A549 (cell line): ENCODE measurements around the gene EXOC4. TPM values are rescaled to one million over a fixed set of nuclear protein-coding genes. Genes with fewer than 3 reads are reported as not detected.

Experiments used
- ATAC-seq, 2 experiments: fragments of 200-7000 bp in 1 of 2; fragments of >200 bp in 1 of 2; cut with Nextera tagmentation in 1 of 2; cut with Tn5 transposase in 1 of 2; 3 replicates each; pipeline versions ENCODE4 v1.8.0 to v1.9.1; 2018 to 2020; ENCODE audit warnings: mild to moderate bottlenecking in 1 of 2, moderate library complexity in 1 of 2
- CTCF ChIA-PET: fragments of 300-600 bp; sonication (Branson Sonifier 250); formaldehyde crosslinking; extraction: SDS; loops from one replicate; lab custom pipeline; 2021; ENCODE audit warnings: antibody characterized with exemption, inconsistent platforms; lab: Yijun Ruan, JAX
- POLR2A ChIA-PET: fragments of 350-600 bp; formaldehyde crosslinking; extraction: SDS; loops from one replicate; lab custom pipeline; 2021; ENCODE audit warnings: antibody characterized with exemption, inconsistent platforms; lab: Yijun Ruan, JAX
- DNase-seq, 2 experiments: peaks; one replicate each; pipeline versions ENCODE4 v3.0.0 to v3.0.0-alpha.2; 2011 to 2016; ENCODE audit warnings: low read depth in 1 of 2, low spot score in 1 of 2
- FAIRE-seq: peaks from 2 replicates; lab custom pipeline; 2011; peaks lifted over from hg19 to GRCh38; lab: Jason Lieb, UNC
- H3K27ac ChIP-seq, 2 experiments: fragments of >200 bp; sonication (Bioruptor Twin); formaldehyde crosslinking; 3 replicates each; pipeline ENCODE4 v1.5.1; 2016 to 2017
- H3K4me1 ChIP-seq: fragments of >200 bp; sonication (Bioruptor Twin); formaldehyde crosslinking; 3 replicates; pipeline ENCODE4 v1.6.1; 2016
- H3K4me2 ChIP-seq: fragments of >200 bp; sonication (Bioruptor Twin); formaldehyde crosslinking; 3 replicates; pipeline ENCODE4 v1.6.1; 2016
- H3K4me3 ChIP-seq: fragments of >200 bp; sonication (Bioruptor Twin); formaldehyde crosslinking; 3 replicates; pipeline ENCODE4 v1.5.1; 2016
- H3K9me3 ChIP-seq: fragments of >200 bp; sonication (Bioruptor Twin); formaldehyde crosslinking; 3 replicates; pipeline ENCODE4 v1.6.1; 2016
- BHLHE40 ChIP-seq: IDR thresholded peaks from 2 replicates; pipeline ENCODE4 v1.6.1; 2012; ENCODE audit warnings: low read depth, low read length, inconsistent platforms
- CBX2 ChIP-seq: fragments of 200-600 bp; sonication (generic); IDR thresholded peaks from 2 replicates; pipeline ENCODE4 v1.6.1; 2016; ENCODE audit warnings: low read depth, mild to moderate bottlenecking, borderline replicate concordance
- CBX8 ChIP-seq: fragments of 200-600 bp; sonication (generic); IDR thresholded peaks from 2 replicates; pipeline ENCODE4 v1.6.1; 2016
- EP300 ChIP-seq, 2 experiments: fragments of >200 bp; sonication (Bioruptor Twin); formaldehyde crosslinking; IDR thresholded peaks; 2 replicates in 1 of 2; 3 replicates in 1 of 2; pipeline ENCODE4 v1.6.1; 2016 to 2017
- FOSB ChIP-seq: fragments of 250-450 bp; sonication (Bioruptor Pico); IDR thresholded peaks from 2 replicates; pipeline ENCODE4 v1.5.0; 2020; ENCODE audit warnings: mild to moderate bottlenecking, moderate library complexity
- HDAC2 ChIP-seq: fragments of 200-600 bp; sonication (generic); IDR thresholded peaks from 2 replicates; pipeline ENCODE4 v1.6.1; 2016
- HOXB13 ChIP-seq: fragments of 250-450 bp; sonication (Bioruptor Pico); IDR thresholded peaks from 2 replicates; pipeline ENCODE4 v1.5.0; 2020; ENCODE audit warnings: low read depth, mild to moderate bottlenecking, moderate library complexity
- JUN ChIP-seq, 2 experiments: fragments of >200 bp; sonication (Bioruptor Twin); formaldehyde crosslinking; IDR thresholded peaks; 2 replicates in 1 of 2; 3 replicates in 1 of 2; pipeline ENCODE4 v1.6.1; 2016 to 2017
- JUNB ChIP-seq: fragments of >200 bp; sonication (Bioruptor Twin); formaldehyde crosslinking; IDR thresholded peaks from 2 replicates; pipeline ENCODE4 v1.6.1; 2016
- KDM1A ChIP-seq: fragments of 200-600 bp; sonication (generic); IDR thresholded peaks from 2 replicates; pipeline ENCODE4 v1.6.1; 2016; ENCODE audit warnings: low read depth, mild to moderate bottlenecking
- KDM5A ChIP-seq: fragments of 200-600 bp; sonication (generic); IDR thresholded peaks from 2 replicates; pipeline ENCODE4 v1.6.1; 2016; ENCODE audit warnings: antibody characterized with exemption, mild to moderate bottlenecking
- MAFK ChIP-seq: fragments of 450-650 bp; IDR thresholded peaks from 2 replicates; pipeline ENCODE4 v1.6.1; 2014; ENCODE audit not compliant: partially characterized antibody
- MAZ ChIP-seq: fragments of 150-350 bp; IDR thresholded peaks from 2 replicates; pipeline ENCODE4 v1.6.1; 2014; ENCODE audit warnings: antibody characterized with exemption, low read depth, low read length, borderline replicate concordance
- MYC ChIP-seq: IDR thresholded peaks from 2 replicates; pipeline ENCODE4 v1.6.1; 2012; ENCODE audit warnings: mild to moderate bottlenecking, inconsistent platforms, low read length, improper control_type of control experiment, borderline replicate concordance
- NFE2L2 ChIP-seq: fragments of 150-350 bp; conservative IDR thresholded peaks from 2 replicates; pipeline ENCODE4 v1.6.1; 2014; ENCODE audit warnings: low read length
- RNF2 ChIP-seq: fragments of 200-600 bp; sonication (generic); IDR thresholded peaks from 2 replicates; pipeline ENCODE4 v1.6.1; 2016; ENCODE audit warnings: low read depth, mild to moderate bottlenecking, antibody characterized with exemption, moderate library complexity, borderline replicate concordance
- SMC3 ChIP-seq: fragments of >200 bp; sonication (Bioruptor Twin); formaldehyde crosslinking; IDR thresholded peaks from 3 replicates; pipeline ENCODE4 v1.6.1; 2018; ENCODE audit warnings: inconsistent platforms
- SREBF2 ChIP-seq: fragments of 450-650 bp; IDR thresholded peaks from 2 replicates; pipeline ENCODE4 v1.6.1; 2014; ENCODE audit warnings: mild to moderate bottlenecking, moderate library complexity
- TP53 ChIP-seq: fragments of 250-450 bp; sonication (Bioruptor Pico); IDR thresholded peaks from 2 replicates; pipeline ENCODE4 v1.5.0; 2021; ENCODE audit warnings: mild to moderate bottlenecking, moderate library complexity
- ZC3H11A ChIP-seq: fragments of 450-650 bp; IDR thresholded peaks from 2 replicates; pipeline ENCODE4 v1.6.1; 2014; ENCODE audit warnings: antibody characterized with exemption, mild to moderate bottlenecking
- WGBS: methylation state at CpG from one replicate; pipeline ENCODE4 v1.1.6; 2017; ENCODE audit errors: missing lambda C conversion rate; 5-methylcytosine and 5-hydroxymethylcytosine counted together
- polyA plus RNA-seq, 4 experiments: library from polyadenylated mRNA; depleted of rRNA in 3 of 4; stranded (reverse); fragments of >200 nt; fragmentation: RNase III in 1 of 4; extraction: RNeasy Plus Mini Kit Qiagen cat#74134 plus additional on column Dnase treatment in 1 of 4; gene quantifications; 2 replicates in 3 of 4; 3 replicates in 1 of 4; pipeline ENCODE4 v1.2.3, GENCODE V29; 2011 to 2017
- TF ChIP-seq, protein P1 (sequence below): fragments of 200-600 bp; sonication (generic); IDR thresholded peaks from 2 replicates; pipeline ENCODE4 v1.6.1; 2016; ENCODE audit warnings: antibody characterized with exemption, mild to moderate bottlenecking, moderate library complexity
- TF ChIP-seq, protein P2 (sequence below): fragments of 250-450 bp; sonication (Bioruptor Pico); IDR thresholded peaks from 2 replicates; pipeline ENCODE4 v1.5.0; 2020; ENCODE audit warnings: low read depth, mild to moderate bottlenecking, moderate library complexity
- TF ChIP-seq, protein P3 (sequence below): fragments of >200 bp; sonication (Bioruptor Twin); formaldehyde crosslinking; IDR thresholded peaks from 3 replicates; pipeline ENCODE4 v1.5.1; 2016

Gene EXOC4
- polyA plus RNA-seq, 2 of the 4 experiments (the other 2 are of a cell fraction): 33.4 to 73.1 TPM

DNA sequence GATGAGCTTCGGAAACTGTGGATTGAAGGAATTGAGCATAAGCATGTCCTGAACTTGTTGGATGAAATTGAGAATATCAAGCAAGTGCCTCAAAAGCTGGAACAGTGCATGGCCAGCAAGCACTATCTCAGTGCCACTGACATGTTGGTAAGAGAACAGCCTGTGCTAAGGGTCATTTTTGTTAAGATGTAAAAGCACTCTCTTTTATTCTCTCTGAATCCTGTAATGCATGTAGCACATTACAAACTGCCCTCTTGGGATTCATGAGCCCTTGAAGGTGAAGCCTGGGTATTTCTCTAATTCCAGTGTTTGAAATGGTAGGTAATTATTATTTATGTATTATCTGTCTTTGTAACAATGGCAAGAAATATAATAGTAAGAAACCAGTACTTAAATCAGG, 36.1 kb downstream of the EXOC4 start:
- 95% methylated on average over 1 of the region's 1 CpG for WGBS
- TF ChIP-seq CBX2 (no peak), MAZ (no peak), CBX8 (no peak), JUN (IDR thresholded peaks at IDR 0.05) (no peak), KDM1A (no peak), MAFK (no peak), SREBF2 (no peak), FOSB (CRISPR knock-in tag) (no peak), MYC (no peak), KDM5A (no peak)
- no peak overlapping the region for H3K4me2 ChIP-seq
- no peaks in the 10 kb centered on the region for H3K4me1 ChIP-seq
- POLR2A ChIA-PET: no interaction called here
- H3K9me3 ChIP-seq: no peaks in the 10 kb centered on the region
- H3K4me3 ChIP-seq: no peak overlapping the region
- H3K27ac ChIP-seq: no peak overlapping the region
- DNase-seq (no peak), FAIRE-seq (no peak), ATAC-seq (no peak)
- CTCF ChIA-PET: no interaction called here

DNA sequence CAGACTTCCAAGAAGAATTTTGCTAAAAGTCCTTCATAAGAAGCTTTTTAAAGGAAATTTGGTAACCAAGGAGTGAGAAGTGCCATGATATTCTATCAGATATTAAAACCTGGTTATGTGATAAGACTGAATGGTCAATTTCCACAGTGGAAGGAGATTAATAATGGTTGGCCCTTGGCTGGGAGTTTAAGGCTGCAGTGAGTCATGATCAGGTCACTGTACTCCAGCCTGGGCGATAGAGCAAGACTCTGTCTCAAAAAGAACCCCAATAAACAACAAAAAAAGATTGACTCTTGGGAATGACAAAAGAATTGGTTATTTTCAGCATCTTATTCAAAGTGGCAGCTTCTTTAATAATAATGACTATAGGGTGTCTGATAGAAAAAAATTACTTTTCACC, 37.2 kb downstream of the EXOC4 start:
- Histone ChIP-seq H3K4me2 (no peak overlapping the region), H3K4me1 (no peaks in the 10 kb centered on the region), H3K27ac (no peak overlapping the region), H3K4me3 (no peak overlapping the region), H3K9me3 (no peaks in the 10 kb centered on the region)
- CTCF ChIA-PET: no interaction called here
- 71% methylated on average over 1 of the region's 1 CpG for WGBS
- no peak for TF ChIP-seq BHLHE40
- no peak for TF ChIP-seq NFE2L2
- no peak for TF ChIP-seq HDAC2
- no peak for TF ChIP-seq RNF2
- no peak for TF ChIP-seq MYC
- no peak for TF ChIP-seq JUNB
- TF ChIP-seq, protein P1, sequence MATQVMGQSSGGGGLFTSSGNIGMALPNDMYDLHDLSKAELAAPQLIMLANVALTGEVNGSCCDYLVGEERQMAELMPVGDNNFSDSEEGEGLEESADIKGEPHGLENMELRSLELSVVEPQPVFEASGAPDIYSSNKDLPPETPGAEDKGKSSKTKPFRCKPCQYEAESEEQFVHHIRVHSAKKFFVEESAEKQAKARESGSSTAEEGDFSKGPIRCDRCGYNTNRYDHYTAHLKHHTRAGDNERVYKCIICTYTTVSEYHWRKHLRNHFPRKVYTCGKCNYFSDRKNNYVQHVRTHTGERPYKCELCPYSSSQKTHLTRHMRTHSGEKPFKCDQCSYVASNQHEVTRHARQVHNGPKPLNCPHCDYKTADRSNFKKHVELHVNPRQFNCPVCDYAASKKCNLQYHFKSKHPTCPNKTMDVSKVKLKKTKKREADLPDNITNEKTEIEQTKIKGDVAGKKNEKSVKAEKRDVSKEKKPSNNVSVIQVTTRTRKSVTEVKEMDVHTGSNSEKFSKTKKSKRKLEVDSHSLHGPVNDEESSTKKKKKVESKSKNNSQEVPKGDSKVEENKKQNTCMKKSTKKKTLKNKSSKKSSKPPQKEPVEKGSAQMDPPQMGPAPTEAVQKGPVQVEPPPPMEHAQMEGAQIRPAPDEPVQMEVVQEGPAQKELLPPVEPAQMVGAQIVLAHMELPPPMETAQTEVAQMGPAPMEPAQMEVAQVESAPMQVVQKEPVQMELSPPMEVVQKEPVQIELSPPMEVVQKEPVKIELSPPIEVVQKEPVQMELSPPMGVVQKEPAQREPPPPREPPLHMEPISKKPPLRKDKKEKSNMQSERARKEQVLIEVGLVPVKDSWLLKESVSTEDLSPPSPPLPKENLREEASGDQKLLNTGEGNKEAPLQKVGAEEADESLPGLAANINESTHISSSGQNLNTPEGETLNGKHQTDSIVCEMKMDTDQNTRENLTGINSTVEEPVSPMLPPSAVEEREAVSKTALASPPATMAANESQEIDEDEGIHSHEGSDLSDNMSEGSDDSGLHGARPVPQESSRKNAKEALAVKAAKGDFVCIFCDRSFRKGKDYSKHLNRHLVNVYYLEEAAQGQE: no peak
- TF ChIP-seq TP53 (CRISPR knock-in tag): no peak
- TF ChIP-seq SMC3: no peak
- TF ChIP-seq HOXB13 (CRISPR knock-in tag): no peak
- TF ChIP-seq EP300 (IDR thresholded peaks at IDR 0.05): no peak
- no peak for TF ChIP-seq ZC3H11A
- TF ChIP-seq, protein P2, sequence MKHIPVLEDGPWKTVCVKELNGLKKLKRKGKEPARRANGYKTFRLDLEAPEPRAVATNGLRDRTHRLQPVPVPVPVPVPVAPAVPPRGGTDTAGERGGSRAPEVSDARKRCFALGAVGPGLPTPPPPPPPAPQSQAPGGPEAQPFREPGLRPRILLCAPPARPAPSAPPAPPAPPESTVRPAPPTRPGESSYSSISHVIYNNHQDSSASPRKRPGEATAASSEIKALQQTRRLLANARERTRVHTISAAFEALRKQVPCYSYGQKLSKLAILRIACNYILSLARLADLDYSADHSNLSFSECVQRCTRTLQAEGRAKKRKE (CRISPR knock-in tag): no peak
- TF ChIP-seq, protein P3, sequence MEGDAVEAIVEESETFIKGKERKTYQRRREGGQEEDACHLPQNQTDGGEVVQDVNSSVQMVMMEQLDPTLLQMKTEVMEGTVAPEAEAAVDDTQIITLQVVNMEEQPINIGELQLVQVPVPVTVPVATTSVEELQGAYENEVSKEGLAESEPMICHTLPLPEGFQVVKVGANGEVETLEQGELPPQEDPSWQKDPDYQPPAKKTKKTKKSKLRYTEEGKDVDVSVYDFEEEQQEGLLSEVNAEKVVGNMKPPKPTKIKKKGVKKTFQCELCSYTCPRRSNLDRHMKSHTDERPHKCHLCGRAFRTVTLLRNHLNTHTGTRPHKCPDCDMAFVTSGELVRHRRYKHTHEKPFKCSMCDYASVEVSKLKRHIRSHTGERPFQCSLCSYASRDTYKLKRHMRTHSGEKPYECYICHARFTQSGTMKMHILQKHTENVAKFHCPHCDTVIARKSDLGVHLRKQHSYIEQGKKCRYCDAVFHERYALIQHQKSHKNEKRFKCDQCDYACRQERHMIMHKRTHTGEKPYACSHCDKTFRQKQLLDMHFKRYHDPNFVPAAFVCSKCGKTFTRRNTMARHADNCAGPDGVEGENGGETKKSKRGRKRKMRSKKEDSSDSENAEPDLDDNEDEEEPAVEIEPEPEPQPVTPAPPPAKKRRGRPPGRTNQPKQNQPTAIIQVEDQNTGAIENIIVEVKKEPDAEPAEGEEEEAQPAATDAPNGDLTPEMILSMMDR: no peak
- POLR2A ChIA-PET: no interaction called here
- ATAC-seq (no peak), DNase-seq (no peak), FAIRE-seq (no peak)
